ENCODE measurements around the gene MAML3.

GRCh38 chr4:139984471-139984870 is 169.5 kb downstream of the MAML3 start:
- TF ChIP-seq POLR2AphosphoS5 (IDR thresholded peaks at IDR 0.05) (no peak), POLR2A (IDR thresholded peaks at IDR 0.05) (no peak)

All from transverse colon (tissue), 3 donors.